HepG2 (cell line): ENCODE measurements around the gene SH3GL1. TPM values are rescaled to one million over a fixed set of nuclear protein-coding genes. Genes with fewer than 3 reads are reported as not detected.
A peak's percentile ranks its signal among the peaks of the same experiment; 100 is the strongest.

Experiments used
- ATF1 ChIP-seq: IDR thresholded peaks from 2 replicates; pipeline ENCODE4 v1.6.1; 2016; ENCODE audit warnings: mild to moderate bottlenecking, control low read depth
- BRD4 ChIP-seq: sonication (generic); formaldehyde crosslinking; IDR thresholded peaks from 2 replicates; pipeline ENCODE4 v1.4.0; 2020; ENCODE audit warnings: missing genetic modification reagents
- FOSL2 ChIP-seq: sonication (generic); formaldehyde crosslinking; IDR thresholded peaks from 2 replicates; pipeline ENCODE4 v1.4.0; 2020; ENCODE audit warnings: missing genetic modification reagents
- FOXA1 ChIP-seq, 2 experiments: fragments of 450-650 bp in 1 of 2; sonication (generic) in 1 of 2; formaldehyde crosslinking in 1 of 2; IDR thresholded peaks; 2 replicates each; pipeline versions ENCODE4 v1.4.0 to v1.6.1; 2016 to 2020; ENCODE audit warnings: missing genetic modification reagents in 1 of 2
- HMGXB3 ChIP-seq: sonication (generic); formaldehyde crosslinking; IDR thresholded peaks from 2 replicates; pipeline ENCODE4 v1.4.0; 2020; ENCODE audit warnings: missing genetic modification reagents, borderline replicate concordance
- HOXA9 ChIP-seq: sonication (generic); formaldehyde crosslinking; IDR thresholded peaks from 2 replicates; pipeline ENCODE4 v1.8.1; 2022; ENCODE audit warnings: missing genetic modification reagents, mild to moderate bottlenecking, moderate library complexity, borderline replicate concordance
- KMT2B ChIP-seq: IDR thresholded peaks from 2 replicates; pipeline ENCODE4 v1.6.1; 2016; ENCODE audit warnings: missing genetic modification reagents, missing compliant biosample characterization
- MTF1 ChIP-seq: sonication (generic); formaldehyde crosslinking; IDR thresholded peaks from 2 replicates; pipeline ENCODE4 v1.5.0; 2020; ENCODE audit warnings: missing genetic modification reagents
- NFIB ChIP-seq: sonication (generic); formaldehyde crosslinking; IDR thresholded peaks from 2 replicates; pipeline ENCODE4 v1.9.0; 2021; ENCODE audit warnings: missing genetic modification reagents, mild to moderate bottlenecking, borderline replicate concordance
- PAF1 ChIP-seq: IDR thresholded peaks from 2 replicates; pipeline ENCODE4 v1.6.1; 2016; ENCODE audit warnings: missing genetic modification reagents, missing compliant biosample characterization
- PHB2 ChIP-seq: fragments of 450-650 bp; IDR thresholded peaks from 2 replicates; pipeline ENCODE4 v1.6.1; 2018; ENCODE audit not compliant: partially characterized antibody
- PRMT3 ChIP-seq: sonication (generic); formaldehyde crosslinking; IDR thresholded peaks from 2 replicates; pipeline ENCODE4 v1.8.1; 2022; ENCODE audit warnings: low read depth, mild to moderate bottlenecking, moderate library complexity, missing genetic modification reagents, borderline replicate concordance
- SNAPC4 ChIP-seq: sonication (generic); formaldehyde crosslinking; IDR thresholded peaks from 2 replicates; pipeline ENCODE4 v1.4.0; 2020; ENCODE audit warnings: mild to moderate bottlenecking, missing genetic modification reagents
- SRY ChIP-seq: sonication (generic); formaldehyde crosslinking; IDR thresholded peaks from 2 replicates; pipeline ENCODE4 v1.8.0; 2022; ENCODE audit warnings: mild to moderate bottlenecking, missing genetic modification reagents
- THAP7 ChIP-seq: sonication (generic); formaldehyde crosslinking; IDR thresholded peaks from 2 replicates; pipeline ENCODE4 v1.8.1; 2023; ENCODE audit warnings: mild to moderate bottlenecking, missing genetic modification reagents
- ZBTB1 ChIP-seq: sonication (generic); formaldehyde crosslinking; IDR thresholded peaks from 2 replicates; pipeline ENCODE4 v1.4.0; 2020; ENCODE audit warnings: missing genetic modification reagents, borderline replicate concordance
- ZBTB8A ChIP-seq: sonication (generic); formaldehyde crosslinking; IDR thresholded peaks from 2 replicates; pipeline ENCODE4 v1.4.0; 2020; ENCODE audit warnings: mild to moderate bottlenecking, low read depth, missing genetic modification reagents, borderline replicate concordance
- ZNF773 ChIP-seq: sonication (generic); formaldehyde crosslinking; IDR thresholded peaks from 2 replicates; pipeline ENCODE4 v1.4.0; 2020; ENCODE audit warnings: missing genetic modification reagents, borderline replicate concordance
- ZNF780A ChIP-seq: sonication (generic); formaldehyde crosslinking; IDR thresholded peaks from 2 replicates; pipeline ENCODE4 v1.8.0; 2022; ENCODE audit warnings: mild to moderate bottlenecking, missing genetic modification reagents, moderate library complexity
- ZNF883 ChIP-seq: sonication (generic); formaldehyde crosslinking; IDR thresholded peaks from 2 replicates; pipeline ENCODE4 v1.5.1; 2020; ENCODE audit warnings: mild to moderate bottlenecking, missing genetic modification reagents; ENCODE audit errors: not compliant biosample characterization
- polyA plus RNA-seq, 8 experiments: library from polyadenylated mRNA; depleted of rRNA in 3 of 8; stranded (reverse) in 7 of 8; unstranded in 1 of 8; fragments of >200 nt; fragmentation: Illumina TruSeq in 4 of 8; extraction: Trizol in 4 of 8; gene quantifications; 2 replicates each; pipeline versions ENCODE4 v1.2.1 to v1.2.3, GENCODE V29; 2011 to 2016; ENCODE audit warnings: low read depth in 4 of 8, missing spikeins in 1 of 8, mixed read lengths in 1 of 8; ENCODE audit not compliant: insufficient read depth in 1 of 8
- total RNA-seq, 5 experiments: library from RNA; depleted of rRNA; stranded (reverse); fragments of >200 nt; fragmentation: Illumina TruSeq; extraction: Trizol; gene quantifications; 2 replicates each; pipeline ENCODE4 v1.2.3, GENCODE V29; 2016; ENCODE audit warnings: low read depth in 1 of 5

Gene SH3GL1
- total and polyA plus RNA-seq, 2 of the 13 experiments (the other 11 are each of a cell fraction or from before 2014, with no cell fraction given) = 33.0 to 45.1 TPM

DNA sequence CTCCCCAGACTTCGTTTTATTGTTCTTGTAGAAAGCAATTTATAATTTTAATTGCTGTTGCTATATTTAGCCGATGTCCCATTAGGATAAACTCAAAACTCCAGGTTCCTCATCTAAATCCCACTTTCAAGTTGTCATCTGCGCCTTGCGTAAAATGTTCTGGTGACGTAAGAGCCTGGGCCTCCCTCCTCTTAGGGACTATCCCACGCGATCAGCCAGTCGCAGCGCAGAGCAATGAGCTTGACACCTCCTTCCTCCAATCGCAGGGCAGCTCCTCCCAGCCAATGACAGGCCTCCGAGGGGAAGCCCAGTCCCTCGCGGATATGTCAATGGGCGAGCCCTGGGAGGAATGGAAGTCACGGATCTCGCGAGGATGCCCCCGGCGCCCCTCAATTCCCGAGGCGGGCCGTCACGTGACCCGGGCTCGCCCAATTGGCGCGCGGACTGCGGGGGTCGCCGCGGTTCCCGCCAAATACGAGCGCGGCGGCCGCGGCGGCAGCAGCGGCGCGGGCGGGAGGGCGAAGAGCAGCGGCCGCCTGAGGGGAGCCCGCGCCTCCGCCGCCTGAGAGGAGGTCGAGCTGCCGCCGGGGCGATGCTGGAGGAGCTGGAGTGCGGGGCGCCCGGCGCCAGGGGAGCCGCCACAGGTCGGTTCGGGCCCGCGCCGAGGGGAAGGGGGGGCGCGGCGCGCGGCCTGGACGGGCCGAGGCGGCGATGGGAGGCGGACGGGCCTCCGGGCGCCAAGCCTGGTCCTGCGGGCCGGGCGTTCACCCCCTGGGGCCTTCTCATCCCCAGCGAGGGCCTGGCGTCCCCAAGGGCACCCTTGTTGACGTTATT is 2.0 kb upstream of the SH3GL1 start, which contains the start of gene CHAF1A (continued):
- TF ChIP-seq SNAPC4 (CRISPR knock-in tag) (no peak), ZNF883 (no peak), PHB2 (no peak), SRY (CRISPR knock-in tag) (no peak), BRD4 (no peak), FOXA1 (IDR thresholded peaks at IDR 0.05) (no peak), FOXA1 (CRISPR knock-in tag; IDR thresholded peaks at IDR 0.05) (peak; percentile 40; the same call in 1 of the 2 replicates), THAP7 (CRISPR knock-in tag) (no peak), KMT2B (CRISPR knock-in tag) (peak; percentile 75; the same call in 1 of the 2 replicates), PAF1 (CRISPR knock-in tag) (no peak), PRMT3 (no peak), FOSL2 (CRISPR knock-in tag) (peak; percentile 38), ATF1 (CRISPR knock-in tag) (peak; percentile 88), ZBTB8A (CRISPR knock-in tag) (no peak), HMGXB3 (peak; percentile 36; the same call in 1 of the 2 replicates), ZNF780A (CRISPR knock-in tag) (no peak), HOXA9 (CRISPR knock-in tag) (no peak), ZBTB1 (no peak), NFIB (CRISPR knock-in tag) (no peak), MTF1 (CRISPR knock-in tag) (no peak), ZNF773 (CRISPR knock-in tag) (peak; percentile 71; the same call in 1 of the 2 replicates)
